GM15510 (cell line): Measurements from ENCODE around the gene IQCH.

Source experiments
- POLR2A ChIP-seq: IDR thresholded peaks from 3 replicates; pipeline ENCODE4 v1.6.1; 2011; ENCODE audit warnings: borderline replicate concordance; ENCODE audit not compliant: insufficient read length; ENCODE audit errors: extremely low read depth

IQCH gene

GRCh38 chr15:67358812-67359211, 104.2 kb downstream of the IQCH start:
- no peak for TF ChIP-seq POLR2A

GRCh38 chr15:67359431-67360079, 105.0 kb downstream of the IQCH start:
- no peak for TF ChIP-seq POLR2A

- no peak for TF ChIP-seq POLR2A
Measured at GRCh38 chr15:67361100-67361499, 106.5 kb downstream of the IQCH start.

GRCh38 chr15:67365994-67366393, 111.4 kb downstream of the IQCH start:
- no peak for TF ChIP-seq POLR2A

GRCh38 chr15:67366904-67367303, 112.3 kb downstream of the IQCH start:
- no peak for TF ChIP-seq POLR2A

- no peak for TF ChIP-seq POLR2A
Measured at GRCh38 chr15:67369359-67369998, 114.9 kb downstream of the IQCH start.

- no peak for TF ChIP-seq POLR2A
Measured at GRCh38 chr15:67370206-67370954, 115.8 kb downstream of the IQCH start.

- TF ChIP-seq POLR2A = no peak
Measured at GRCh38 chr15:67372543-67372942, 118.0 kb downstream of the IQCH start.

GRCh38 chr15:67372986-67373675, 118.5 kb downstream of the IQCH start:
- no peak for TF ChIP-seq POLR2A

GRCh38 chr15:67373971-67374370, 119.4 kb downstream of the IQCH start:
- no peak for TF ChIP-seq POLR2A

DNA sequence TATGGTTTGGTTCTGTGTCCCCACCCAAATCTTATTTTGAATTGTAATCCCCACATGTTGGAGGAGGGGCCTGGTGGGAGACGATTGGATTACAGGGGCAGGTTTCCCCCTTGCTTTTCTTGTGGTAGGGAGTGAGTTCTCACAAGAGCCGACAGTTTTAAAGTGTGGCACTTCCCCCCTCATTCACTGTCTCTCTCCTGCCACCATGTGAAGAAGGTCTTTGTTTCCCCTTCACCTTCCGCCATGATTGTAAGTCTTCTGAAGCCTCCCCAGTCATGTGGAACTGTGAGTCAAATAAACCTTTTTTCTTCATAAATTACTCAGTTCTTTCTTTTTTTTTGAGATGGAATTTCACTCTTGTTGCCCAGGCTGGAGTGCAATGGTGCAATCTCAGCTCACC, 124.9 kb downstream of the IQCH start:
- no peak for TF ChIP-seq POLR2A

DNA sequence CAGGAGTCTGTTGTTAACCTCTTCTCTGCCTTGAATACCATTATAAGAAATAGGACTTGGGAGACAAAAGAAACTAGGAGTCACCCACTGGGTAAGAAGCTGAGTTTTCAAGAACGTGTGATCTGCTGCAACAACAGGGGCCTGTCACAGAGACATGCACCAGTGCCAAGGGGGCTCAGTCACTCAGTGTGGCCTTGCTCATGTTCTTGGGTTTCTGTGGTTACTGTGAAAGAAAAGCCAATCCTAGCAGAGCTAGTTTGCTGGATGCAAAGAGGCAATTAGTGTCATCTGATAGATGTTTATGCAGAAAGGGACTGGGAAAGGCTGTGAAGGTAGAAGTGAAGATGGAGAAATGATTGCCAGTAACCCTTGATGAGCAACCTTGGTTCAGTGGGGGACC, 126.3 kb downstream of the IQCH start:
- TF ChIP-seq POLR2A = no peak

- TF ChIP-seq POLR2A = no peak
Measured at GRCh38 chr15:67381416-67382045, 126.9 kb downstream of the IQCH start.

- TF ChIP-seq POLR2A = no peak
Measured at GRCh38 chr15:67382723-67383122, 128.1 kb downstream of the IQCH start.

DNA sequence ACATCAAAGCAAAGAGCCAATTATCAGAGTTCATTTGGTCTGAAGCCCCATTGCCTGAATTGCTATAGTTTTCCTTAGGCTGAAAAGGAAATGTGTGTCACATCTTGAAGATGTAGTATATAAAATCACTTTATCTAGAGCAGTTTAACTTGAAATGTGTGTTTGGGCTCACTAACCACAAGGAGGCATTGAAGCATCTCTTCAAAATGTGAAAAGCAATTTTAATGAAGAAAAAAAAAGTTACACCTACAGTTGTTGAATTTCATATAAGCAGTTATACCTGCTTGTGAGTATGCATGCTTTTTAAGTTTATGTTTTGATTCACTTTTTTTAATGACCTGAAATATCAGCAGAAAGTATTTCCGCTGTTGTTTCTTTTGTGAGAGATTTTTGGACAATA, 129.3 kb downstream of the IQCH start:
- no peak for TF ChIP-seq POLR2A
